GOT3 (cell line): ENCODE data around the gene CLCF1.

Experiments used
- DNase-seq: peaks from one replicate; lab custom pipeline; 2025; ENCODE audit warnings: mixed read lengths; lab: John Stamatoyannopoulos, UW

Gene CLCF1

DNA sequence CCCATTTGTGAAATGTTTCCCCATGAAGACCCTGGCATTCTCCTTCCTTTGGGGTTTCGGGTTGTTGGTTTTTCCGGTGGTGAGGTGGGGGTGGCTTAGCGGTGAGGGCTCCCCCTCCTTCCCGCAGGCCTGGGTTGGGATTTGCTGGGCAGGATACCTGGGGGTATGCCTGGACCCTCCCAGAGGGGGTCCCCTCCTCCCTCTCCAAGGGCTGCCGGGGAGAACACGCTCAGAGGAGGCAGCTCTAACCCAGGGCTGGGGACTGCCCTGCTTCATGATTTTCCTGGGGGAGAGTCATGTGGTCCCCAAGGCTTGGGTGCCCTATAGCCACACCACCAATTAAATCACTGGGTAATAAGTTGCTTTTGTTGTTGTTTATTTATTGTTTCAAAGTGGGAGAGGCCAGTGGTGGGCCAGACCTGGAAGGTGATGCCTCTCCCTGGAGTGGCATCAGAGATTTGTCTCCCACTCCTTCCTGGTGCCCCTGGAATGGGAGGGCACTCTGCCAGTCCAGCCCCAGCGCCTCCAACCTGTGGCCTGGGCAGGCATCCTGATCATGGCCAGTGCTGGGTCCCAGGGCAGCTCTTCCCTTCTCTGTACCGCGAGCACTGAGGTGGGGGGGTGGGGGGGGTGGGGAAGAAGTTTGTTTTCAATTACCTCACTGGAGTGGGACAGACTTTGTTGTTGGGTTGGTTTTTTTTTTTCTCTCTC, 1.3 kb upstream of the CLCF1 start:
- peak; percentile 18 for DNase-seq

DNA sequence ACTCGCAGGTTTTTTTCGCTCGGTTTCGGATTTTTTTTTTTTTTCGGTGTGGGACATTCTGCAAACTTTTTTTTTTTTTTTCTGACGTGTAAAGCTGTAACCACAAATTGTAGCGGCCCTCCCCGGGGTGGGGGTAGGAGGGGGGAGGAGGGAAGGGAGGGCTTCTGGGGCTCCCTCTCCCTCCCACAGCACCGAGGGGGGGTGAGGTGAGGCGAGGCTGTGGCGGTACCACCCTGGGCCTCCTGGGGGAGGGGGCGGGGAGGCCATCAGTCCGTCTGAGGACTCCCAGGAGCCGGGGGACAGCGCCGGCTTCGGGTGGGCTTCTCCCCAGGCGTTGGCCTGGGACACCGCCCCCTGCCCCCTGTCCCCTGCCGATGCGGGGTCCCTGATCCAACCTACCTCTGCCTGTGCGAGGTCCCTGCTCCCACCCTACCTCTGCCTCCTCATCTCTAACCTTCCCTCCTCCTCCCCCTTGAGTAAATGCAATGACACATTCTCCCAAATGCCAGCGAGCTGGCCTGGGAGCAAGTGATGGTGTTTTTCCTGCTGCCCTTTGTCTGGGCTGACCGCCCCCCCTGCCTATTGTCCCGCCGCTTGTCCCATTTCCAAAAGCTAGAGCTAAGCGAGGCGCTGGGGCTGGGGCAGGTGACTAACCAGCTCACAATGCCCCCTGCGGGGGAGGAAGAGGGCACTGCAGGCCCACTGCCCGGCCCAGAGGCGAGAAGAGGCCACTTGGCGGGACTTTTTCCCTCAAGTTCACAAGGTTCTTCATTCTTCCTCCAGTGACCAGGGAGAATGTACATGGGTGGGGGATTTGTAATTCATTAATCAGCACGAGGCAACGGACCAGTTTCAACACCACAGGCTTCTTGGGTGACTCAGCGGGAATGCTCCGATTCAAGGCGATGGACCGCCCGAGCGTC, 511 bp upstream of the CLCF1 start:
- DNase-seq = peak; percentile 92

DNA sequence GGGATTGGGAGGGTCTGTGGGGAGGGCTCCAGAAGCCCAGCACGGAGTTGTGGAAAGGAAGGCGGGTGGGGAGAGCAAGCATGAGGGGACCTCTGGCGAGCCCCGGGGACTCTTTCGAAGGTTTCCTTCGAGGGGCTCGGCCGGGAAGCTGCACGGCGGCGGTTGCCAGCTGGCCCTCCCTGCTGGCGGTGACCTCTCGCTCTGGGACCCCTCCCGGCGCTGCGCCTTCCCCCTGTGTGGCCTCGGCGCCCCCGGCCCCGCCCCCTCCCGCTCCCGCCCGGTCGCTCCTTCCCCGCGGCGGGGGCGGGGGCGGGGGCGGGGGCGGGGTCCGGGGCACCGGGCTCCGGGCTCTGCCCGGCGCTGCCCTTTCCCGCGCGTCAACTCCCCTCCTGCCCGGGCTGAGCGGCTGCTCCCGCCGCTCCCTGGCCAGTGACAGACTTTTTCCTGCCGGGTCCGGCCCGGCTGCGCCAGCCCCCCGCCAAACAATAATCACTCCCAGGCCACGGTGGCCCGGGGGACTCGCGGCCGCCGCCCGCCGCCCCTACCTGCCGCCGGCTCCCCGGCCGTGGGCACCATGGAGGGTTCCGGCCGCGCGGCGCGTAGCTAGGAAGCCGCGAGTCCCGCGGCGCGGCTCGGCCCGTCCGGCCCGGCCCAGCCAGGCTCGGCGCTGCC, 941 bp downstream of the CLCF1 start:
- DNase-seq = no peak

DNA sequence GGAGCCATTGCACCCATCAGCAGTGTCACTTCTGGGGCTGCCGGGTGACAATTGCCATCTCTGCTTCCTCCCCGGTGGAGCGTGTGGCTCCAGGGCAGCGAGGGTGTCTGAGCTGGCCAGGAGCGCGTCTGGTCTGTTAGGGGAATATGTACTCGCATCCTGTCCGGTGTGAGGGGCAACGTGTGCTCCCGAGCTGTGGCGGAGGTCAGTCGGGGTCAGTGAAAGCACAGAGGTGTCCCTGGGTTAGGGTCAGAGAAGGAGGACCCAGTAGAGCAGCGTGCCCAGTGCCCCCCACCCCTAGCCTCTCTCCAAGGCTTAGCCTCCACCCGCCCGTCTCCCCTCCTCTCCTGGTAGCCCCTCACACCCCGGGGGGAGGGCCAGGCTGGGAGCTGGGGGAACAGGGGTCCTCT, 1.5 kb downstream of the CLCF1 start:
- no peak for DNase-seq

DNA sequence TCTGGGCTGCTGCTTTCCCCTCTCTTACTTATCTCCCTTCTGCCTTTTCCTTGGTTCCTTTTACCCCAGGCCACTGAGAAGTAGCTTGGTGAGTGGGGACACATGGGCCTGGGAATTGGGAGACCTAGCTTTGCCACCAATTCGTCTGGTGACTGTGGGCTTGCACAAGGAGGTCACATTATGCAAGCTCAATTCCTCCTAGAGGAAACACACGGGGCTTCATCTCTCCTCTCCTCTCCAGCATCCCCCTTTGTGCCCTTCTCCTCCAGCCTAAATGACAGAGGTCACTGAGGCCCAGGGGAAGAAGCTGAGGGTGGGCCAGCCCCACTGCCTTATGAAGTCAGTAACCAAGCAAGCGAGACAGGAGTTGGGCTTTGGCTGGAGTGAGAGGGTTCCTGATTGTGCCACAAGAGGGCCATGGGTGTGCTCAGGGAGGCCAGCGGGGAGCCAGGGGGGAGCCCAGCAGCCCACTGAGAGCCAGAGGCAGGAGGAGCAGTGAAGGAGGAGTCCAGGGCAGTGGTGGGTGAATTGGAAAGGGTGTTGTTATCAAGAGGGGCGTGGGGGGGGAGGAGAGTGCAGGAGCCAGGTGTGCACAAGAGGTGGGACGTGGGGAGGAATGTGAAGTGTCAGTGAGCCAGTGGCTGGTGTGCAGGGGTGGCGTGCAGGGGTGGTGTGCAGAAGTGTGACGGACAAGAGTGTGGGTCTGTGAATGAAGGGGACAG, 2.0 kb downstream of the CLCF1 start:
- no peak for DNase-seq

DNA sequence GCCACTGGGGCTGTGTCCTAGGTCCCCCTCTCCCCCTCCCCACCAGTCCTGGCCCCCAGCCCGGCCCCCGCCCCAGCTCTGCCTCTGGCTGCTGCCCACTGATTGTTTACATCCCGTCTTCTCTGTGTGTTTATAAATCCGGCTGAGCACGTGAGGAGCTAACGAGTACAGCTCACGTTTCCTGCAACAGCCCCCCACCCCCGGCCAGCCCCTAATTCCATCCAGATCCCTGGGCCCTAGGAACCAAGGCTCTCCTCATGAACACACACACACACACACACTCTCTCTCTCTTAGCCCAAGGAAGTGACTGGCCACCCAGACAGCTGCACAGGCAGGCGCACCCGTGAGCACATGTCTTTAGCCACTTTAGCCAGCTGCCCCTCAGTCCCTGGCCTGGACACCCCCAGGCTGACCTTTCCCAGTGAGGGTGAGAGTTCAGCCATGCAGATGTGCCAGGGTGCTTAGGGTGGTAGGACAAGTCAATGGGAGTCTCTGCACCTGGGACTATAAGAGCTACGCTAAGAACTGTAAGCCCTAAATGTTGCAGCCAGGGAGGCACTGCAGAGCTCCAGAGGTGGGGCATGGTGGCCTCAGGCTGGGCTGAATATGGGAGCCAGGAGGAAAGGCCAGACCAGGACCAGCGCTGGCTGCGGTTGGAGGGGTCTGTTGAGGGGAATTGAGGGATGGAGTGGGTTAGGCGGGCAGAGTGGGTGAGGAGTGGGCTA, 2.9 kb downstream of the CLCF1 start:
- DNase-seq = no peak

DNA sequence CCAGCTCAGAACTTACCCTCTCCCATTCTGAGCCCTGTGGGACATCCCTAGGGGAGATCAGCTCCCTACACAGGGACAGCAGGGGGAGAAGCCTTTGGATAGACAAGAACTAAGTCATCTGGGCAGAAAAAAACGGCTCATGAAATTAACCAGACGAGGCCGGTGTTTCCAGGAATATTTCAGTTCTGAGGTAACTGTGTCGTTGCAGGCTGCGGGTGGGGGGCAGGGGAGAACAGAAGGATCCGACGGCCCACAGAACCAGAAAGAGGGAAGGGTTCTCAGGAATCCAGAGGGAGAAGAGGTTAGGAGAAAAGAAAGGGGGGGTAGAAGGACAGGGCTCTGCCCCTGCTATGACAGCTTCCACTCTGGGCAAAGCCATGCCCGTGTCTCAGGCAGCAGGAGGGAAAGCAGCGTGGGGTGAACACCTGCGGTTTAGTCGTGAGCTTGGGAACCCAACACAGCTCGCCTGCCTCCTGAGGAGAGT, 3.6 kb downstream of the CLCF1 start:
- DNase-seq = no peak

DNA sequence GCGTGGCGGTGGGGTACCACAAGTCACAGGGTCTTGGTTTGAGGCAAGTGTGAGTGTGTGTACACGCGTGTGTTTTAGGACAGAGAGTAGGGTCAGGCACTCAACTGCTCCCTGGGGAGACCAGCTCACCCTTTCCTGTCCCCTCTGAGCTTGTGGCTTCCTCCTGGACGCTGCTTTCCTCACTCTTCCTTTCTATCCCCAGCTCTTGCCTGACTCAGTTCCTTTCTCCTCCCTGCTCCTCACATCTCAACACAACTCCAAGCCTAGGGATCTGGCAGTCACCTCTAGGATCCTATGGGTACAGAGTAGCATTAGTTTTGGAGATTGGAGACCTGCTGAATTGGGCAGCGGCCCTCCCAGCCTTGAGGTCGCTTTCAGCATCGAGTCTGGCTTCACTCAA, 4.1 kb downstream of the CLCF1 start:
- DNase-seq = no peak

DNA sequence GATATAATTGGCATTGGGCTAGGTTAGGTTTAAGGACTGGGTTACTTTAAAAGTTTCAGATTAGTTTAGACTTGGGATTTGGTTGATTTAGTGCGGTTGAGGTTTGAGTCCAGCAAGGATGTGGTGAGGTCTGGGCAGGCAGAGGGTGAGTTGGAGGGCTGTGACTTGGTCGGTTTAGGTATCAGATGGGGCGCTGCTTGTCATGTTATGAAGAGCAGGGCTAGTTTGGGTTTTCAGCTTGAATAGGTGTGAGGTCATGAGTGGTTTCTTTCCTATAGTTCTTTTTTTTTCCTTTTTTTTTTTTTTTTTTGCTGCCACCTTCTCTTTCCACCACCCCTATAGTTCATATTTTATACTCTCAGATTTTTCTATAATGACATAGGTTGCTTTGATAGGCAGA, 4.8 kb downstream of the CLCF1 start:
- no peak for DNase-seq

DNA sequence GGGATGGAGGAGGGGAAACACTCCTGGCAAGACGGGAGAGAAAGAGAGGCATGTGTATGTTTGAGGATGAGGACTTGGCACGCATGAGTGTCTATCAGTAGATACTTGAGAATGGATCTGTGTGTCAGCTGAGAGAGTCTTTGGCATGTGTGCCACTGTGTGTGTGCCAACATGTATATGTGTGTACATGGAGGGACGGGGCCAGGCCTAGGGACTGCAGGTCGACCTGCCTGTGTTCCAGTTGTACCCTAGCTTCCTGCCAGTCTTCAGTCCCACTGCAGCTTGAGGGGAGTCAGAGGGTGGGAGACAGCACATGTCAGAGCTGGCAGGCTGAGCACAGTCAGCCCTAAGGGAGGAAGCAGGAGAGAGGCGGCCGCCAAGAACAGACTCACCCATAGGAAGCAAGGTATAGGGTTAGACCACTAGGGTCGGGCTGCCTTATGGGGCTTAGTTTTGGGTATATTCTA, 5.6 kb downstream of the CLCF1 start:
- DNase-seq = no peak

DNA sequence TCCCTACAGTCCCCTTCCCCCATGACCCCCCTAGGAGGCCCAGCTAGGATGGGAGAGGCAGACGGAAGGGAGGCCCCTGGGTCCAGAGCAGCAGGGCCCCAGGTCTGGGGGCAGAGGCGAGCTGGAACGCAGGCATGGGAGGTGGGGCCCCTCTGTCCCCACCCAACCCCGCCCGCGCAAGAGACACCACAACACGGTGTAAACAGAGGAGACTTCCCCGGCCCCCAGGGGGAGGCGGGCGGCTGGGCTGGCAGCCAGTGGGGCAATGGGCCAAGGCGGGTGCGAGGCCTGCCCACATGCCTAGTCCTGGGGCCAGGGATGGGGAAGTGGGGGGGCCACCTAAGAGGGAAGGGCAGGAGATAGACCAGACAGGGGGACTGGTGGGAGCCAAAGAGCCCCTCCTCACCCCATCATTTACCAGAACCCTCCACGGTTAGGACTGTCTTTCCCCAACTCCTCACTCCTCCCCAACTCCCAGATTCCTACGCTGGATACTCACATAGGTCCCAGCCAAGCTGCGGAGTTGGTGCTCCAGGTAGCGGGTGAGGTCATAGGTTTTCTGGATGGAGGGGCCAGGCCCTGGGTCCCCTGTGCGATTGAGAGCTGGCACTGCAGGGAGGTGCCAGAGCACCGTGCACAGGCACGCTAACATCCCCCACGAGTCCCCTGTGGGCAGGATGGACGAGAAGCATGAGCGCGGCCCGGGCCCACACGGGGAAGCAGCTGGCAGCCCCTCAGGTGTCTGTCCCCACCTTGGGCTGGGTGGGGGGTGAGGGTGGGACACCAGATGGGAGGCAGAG, 6.2 kb downstream of the CLCF1 start:
- no peak for DNase-seq

DNA sequence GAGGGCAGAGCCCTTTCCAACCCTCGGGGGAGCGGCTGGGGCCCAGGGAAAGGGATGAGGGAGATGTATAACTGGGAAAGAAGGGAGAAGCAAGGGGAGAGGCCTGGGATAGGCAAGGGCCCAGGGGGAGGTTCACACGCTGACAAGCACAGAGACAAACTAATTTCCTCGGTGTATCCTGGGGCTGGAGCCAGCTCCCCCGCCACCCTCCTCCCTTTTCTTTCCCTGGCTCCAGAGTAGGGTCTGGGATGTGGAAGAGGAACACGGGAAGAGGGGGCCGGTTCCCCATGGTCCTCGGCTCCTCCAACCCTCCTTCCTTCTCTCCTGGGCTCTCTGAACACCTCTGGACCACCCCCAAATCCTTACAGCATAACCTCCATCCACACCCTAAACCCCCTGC, 6.9 kb downstream of the CLCF1 start:
- DNase-seq = no peak

DNA sequence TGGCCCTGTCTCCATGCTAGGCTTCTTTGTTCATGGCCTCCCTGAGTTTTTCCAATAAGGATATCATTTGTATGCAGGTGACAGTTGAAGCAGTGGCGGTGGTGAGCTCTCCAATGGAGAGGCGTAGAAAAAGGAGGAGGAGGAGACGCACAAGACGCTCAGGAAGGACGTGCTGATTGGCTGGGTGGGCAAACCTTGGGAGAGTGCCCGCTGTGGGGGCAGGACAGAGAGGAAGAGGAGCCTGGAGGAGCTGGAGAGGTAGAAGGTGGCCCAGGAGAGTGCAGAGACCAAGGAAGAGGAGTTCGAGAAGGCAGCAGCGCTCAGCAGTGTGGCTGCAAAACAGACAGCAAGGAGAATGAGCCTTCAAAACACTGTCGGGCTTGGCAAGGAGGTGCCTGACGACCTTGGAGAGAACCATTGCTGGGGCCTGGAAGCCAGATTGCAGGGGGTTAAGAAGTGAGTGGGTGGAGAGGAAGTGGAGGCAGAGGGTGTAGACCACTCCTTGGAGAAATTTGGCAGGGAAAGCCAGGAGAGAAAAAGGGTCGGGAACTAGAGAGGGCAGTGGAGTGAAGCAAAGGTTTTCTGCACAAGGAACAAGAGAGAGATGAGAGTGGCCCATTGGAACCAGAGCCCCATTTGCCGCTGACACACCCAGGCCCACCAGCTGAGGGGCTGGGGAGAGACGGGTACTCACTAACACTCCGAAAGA, 7.5 kb downstream of the CLCF1 start:
- no peak for DNase-seq

DNA sequence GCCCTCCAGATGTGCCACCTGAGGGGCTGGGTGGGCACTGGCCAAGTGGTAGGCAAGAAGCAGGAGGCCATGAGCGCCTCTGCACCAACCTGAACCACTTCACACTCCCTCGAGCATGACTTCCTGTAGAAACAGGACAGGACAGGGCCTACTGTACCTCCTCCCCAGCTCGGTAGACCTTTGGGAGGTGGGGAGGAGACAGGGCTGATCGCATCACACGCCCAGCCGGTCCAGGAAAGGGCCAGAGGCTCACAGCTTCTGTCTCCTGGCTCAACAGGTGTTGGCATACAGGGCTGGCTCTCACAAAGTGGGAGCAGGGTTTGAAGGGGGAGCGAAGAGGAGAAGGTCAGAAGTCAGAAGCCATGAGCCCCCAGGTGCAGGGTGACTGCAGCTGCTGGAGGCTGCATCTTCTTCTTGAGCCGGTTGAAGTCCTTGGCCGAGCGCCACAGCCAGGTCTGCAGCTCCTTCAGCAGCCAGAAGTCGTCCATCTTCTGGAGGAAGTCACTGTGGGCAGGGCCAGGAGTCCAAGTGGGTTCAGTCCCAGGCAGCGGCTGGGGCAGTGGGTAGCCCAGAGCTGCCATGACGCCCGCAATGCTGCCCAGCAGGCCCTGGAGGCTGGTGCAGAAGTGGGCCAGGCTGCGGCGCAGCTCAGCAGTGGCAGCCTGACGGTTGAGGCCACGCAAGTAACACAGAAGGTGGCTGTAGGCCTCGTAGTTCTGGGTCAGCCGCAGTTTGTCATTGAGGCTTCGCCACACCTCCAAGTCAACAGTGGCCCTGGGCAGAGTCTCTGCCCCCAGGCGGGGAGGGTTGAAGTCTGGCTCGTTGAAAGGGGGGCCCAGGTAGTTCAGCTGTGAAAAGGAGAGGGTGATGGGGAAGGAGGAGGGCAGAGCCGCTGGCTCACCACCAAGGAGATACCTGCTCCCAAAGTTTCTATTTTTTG, 8.3 kb downstream of the CLCF1 start:
- DNase-seq = no peak

DNA sequence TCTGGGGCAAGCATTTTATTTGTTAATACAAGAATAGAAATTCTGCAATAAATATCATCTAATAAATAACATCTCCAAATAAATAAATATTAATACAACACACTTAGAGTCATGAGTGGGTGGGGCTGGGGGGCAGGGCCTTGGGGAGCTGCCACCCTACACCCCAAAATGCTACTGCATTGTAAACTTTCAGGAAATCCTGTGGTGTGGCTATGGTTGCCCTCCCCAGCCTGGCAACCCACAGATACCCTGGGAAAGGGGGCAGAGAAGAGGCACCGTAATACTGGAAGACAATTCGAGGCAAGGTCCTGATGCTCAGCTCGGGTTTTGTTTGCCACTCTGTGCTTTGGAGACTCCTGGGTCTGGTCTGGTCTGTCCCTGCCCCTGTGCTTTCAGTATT, 9.2 kb downstream of the CLCF1 start:
- no peak for DNase-seq

DNA sequence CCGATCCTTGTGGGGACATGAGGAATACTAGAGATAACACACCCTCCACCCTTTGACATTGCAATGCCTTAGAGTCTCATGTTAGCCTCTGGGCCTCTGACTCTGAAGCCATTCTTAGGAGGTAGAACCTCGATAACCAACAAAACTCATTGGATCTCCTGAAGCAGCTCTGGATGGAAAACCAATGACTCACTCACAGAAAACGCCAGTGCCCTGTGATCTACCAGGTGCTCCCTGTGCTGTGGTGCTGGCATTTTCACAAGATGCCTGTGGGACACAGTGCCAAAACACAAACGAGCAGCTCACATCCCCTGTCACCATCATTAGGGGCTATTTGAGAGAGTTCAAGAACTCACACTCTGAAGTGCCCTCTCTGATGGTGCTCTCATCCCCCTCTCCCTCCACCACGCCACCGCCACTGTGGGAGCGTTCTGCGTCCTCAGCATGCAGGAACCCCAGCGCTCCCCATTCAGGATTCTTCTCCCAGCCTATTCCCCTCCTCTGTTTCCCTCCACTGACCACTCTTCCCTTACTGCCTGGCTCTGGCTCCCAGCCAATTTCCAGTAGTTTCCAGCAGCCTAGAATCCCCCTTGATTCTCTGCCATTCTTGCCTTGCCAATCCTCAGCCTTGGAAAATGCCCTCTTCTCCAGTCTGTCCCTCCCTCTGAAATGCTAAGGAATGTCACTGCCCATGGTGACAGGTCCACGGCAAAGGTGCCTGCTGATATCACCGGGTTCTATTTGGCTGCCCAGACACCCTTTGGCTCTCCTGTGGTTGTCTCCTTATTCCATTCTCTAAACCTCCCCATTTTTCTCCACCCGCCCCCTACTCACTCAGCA, 15.3 kb downstream of the CLCF1 start:
- DNase-seq = no peak

DNA sequence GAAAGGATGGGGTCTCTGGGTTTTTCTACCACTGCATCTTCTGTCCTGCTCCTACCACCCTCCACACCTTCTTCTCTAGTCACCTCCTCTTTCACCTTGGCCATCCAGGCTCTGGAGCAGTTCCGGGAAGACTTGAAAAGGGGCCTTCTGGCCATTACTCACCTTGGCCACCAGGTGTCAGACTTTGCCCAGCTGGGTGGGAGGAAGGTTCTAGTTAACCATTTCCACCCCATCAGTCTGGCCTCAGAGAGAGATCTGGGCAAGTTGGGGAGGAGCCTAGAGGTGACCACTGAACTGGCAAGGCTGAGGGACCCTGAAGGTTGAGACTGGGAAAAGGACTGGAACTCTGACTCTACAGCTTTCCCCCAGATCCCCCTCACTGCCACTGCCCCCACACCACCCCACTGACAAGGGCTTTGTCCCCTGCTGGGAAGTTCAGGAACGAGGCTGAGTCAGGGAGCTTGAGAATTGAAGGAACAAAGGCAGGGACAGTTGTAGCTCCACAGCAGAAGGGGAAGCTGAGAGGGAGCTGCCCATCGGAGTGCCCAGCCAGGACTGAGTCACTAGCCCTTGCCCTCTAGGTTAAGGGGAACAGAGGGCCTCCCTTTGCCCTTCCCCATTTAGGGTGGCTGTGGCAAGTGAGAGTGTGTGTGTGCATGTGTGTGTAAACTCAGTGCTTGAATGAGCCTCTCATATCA, 16.4 kb downstream of the CLCF1 start:
- DNase-seq = peak; percentile 45
